GM23338 (cell line): ENCODE results near the gene MUC5AC. TPM values are rescaled to one million over a fixed set of nuclear protein-coding genes. Genes with fewer than 3 reads are reported as not detected.

Experiments used
- ATAC-seq: fragments of 200-7000 bp; cut with Tn5 transposase; 3 replicates; pipeline ENCODE4 v1.9.1; 2020
- DNase-seq: peaks from one replicate; pipeline ENCODE4 v3.0.0-alpha.2; 2015; ENCODE audit warnings: low spot score
- H2AFZ ChIP-seq: fragments of 200-600 bp; sonication (generic); 2 replicates; pipeline ENCODE4 v1.8.0; 2016; ENCODE audit warnings: antibody characterized with exemption, mild to moderate bottlenecking, moderate library complexity
- H3F3A ChIP-seq: fragments of 200-600 bp; sonication (generic); replicated peaks from 2 replicates; pipeline ENCODE4 v1.8.0; 2017; ENCODE audit warnings: antibody characterized with exemption, mixed run types, low read depth
- H3K27ac ChIP-seq: fragments of 200-600 bp; sonication (generic); 2 replicates; pipeline ENCODE4 v1.6.1; 2016; ENCODE audit warnings: low read depth
- H3K27me3 ChIP-seq: fragments of 200-600 bp; sonication (generic); 2 replicates; pipeline ENCODE4 v1.8.0; 2016; ENCODE audit warnings: mild to moderate bottlenecking, mixed run types, moderate library complexity; ENCODE audit not compliant: insufficient read depth
- H3K36me3 ChIP-seq: fragments of 200-600 bp; sonication (generic); 2 replicates; pipeline ENCODE4 v1.8.0; 2016; ENCODE audit warnings: mild to moderate bottlenecking; ENCODE audit not compliant: insufficient read depth
- H3K4me1 ChIP-seq: fragments of 200-600 bp; sonication (generic); 2 replicates; pipeline ENCODE4 v1.8.0; 2016; ENCODE audit warnings: mild to moderate bottlenecking, moderate library complexity; ENCODE audit not compliant: insufficient read depth
- H3K4me2 ChIP-seq: fragments of 200-600 bp; sonication (generic); 2 replicates; pipeline ENCODE4 v1.7.1; 2017; ENCODE audit warnings: mixed run types
- H3K4me3 ChIP-seq: fragments of 200-600 bp; sonication (generic); 2 replicates; pipeline ENCODE4 v1.6.1; 2016; ENCODE audit warnings: mixed run types
- H3K79me2 ChIP-seq: fragments of 200-600 bp; sonication (generic); replicated peaks from 2 replicates; pipeline ENCODE4 v1.8.0; 2017; ENCODE audit warnings: mild to moderate bottlenecking; ENCODE audit not compliant: insufficient read depth
- H3K9me2 ChIP-seq: fragments of 200-600 bp; sonication (generic); 2 replicates; pipeline ENCODE4 v1.8.0; 2017; ENCODE audit not compliant: insufficient read depth
- H4K20me1 ChIP-seq: fragments of 200-600 bp; sonication (generic); replicated peaks from 2 replicates; pipeline ENCODE4 v1.8.0; 2017; ENCODE audit warnings: mild to moderate bottlenecking; ENCODE audit not compliant: insufficient read depth
- H3K27ac Mint-ChIP-seq: 2 replicates; pipeline ENCODE4 v1.8.0; 2020; ENCODE audit warnings: inconsistent platforms, mild to moderate bottlenecking, moderate library complexity, mixed read lengths
- H3K27me3 Mint-ChIP-seq: 3 replicates; pipeline ENCODE4 v1.8.0; 2022; ENCODE audit warnings: low read depth, mild to moderate bottlenecking, moderate library complexity, mixed read lengths, inconsistent platforms; ENCODE audit not compliant: insufficient read depth, poor library complexity
- H3K36me3 Mint-ChIP-seq: 3 replicates; pipeline ENCODE4 v1.8.0; 2021; ENCODE audit warnings: low read depth, mild to moderate bottlenecking, inconsistent platforms, moderate library complexity, mixed read lengths
- H3K4me1 Mint-ChIP-seq: 3 replicates; pipeline ENCODE4 v1.8.0; 2020; ENCODE audit warnings: mild to moderate bottlenecking, inconsistent platforms, mixed read lengths
- H3K4me3 Mint-ChIP-seq: 3 replicates; pipeline ENCODE4 v1.8.0; 2021; ENCODE audit warnings: moderate library complexity, mild to moderate bottlenecking, inconsistent platforms, mixed read lengths
- H3K9me3 Mint-ChIP-seq: 3 replicates; pipeline ENCODE4 v1.8.0; 2020; ENCODE audit warnings: moderate library complexity, mild to moderate bottlenecking, inconsistent platforms, mixed read lengths
- CTCF ChIP-seq, 2 experiments: fragments of 200-600 bp in 1 of 2; sonication (generic) in 1 of 2; conservative IDR thresholded peaks; 2 replicates each; pipeline versions ENCODE4 v1.5.1 to v1.6.1; 2016 to 2017; ENCODE audit warnings: antibody characterized with exemption in 2 of 2, low read depth in 2 of 2, mild to moderate bottlenecking in 2 of 2, moderate library complexity in 1 of 2
- ETS1 ChIP-seq: IDR thresholded peaks from 2 replicates; pipeline ENCODE4 v1.6.1; 2016; ENCODE audit warnings: antibody characterized with exemption
- EZH2 ChIP-seq: fragments of 200-600 bp; sonication (generic); IDR thresholded peaks from one replicate; pipeline ENCODE4 v1.8.0; 2017; ENCODE audit warnings: antibody characterized with exemption, mild to moderate bottlenecking, low read depth; ENCODE audit not compliant: unreplicated experiment
- EZH2phosphoT487 ChIP-seq: fragments of 200-600 bp; sonication (generic); IDR thresholded peaks from one replicate; pipeline ENCODE4 v1.8.1; 2018; ENCODE audit warnings: antibody characterized with exemption; ENCODE audit not compliant: unreplicated experiment
- JUNB ChIP-seq: IDR thresholded peaks from one replicate; pipeline ENCODE4 v1.6.1; 2016; ENCODE audit warnings: antibody characterized with exemption; ENCODE audit not compliant: unreplicated experiment
- NANOG ChIP-seq: IDR thresholded peaks from 2 replicates; pipeline ENCODE4 v1.6.1; 2016; ENCODE audit warnings: antibody characterized with exemption, borderline replicate concordance
- POLR2AphosphoS5 ChIP-seq: IDR thresholded peaks from 2 replicates; pipeline ENCODE4 v1.6.1; 2016; ENCODE audit warnings: antibody characterized with exemption, low read depth
- STAT1 ChIP-seq: IDR thresholded peaks from one replicate; pipeline ENCODE4 v1.6.1; 2016; ENCODE audit warnings: antibody characterized with exemption; ENCODE audit not compliant: unreplicated experiment
- ZNF114 ChIP-seq: fragments of 250-450 bp; sonication (Bioruptor Pico); IDR thresholded peaks from 2 replicates; pipeline ENCODE4 v1.5.0; 2020; ENCODE audit warnings: mild to moderate bottlenecking, moderate library complexity
- ZNF331 ChIP-seq: fragments of 250-450 bp; sonication (Bioruptor Pico); IDR thresholded peaks from 2 replicates; pipeline ENCODE4 v1.5.0; 2020; ENCODE audit warnings: low read depth, mild to moderate bottlenecking, moderate library complexity
- ZNF462 ChIP-seq: fragments of 250-450 bp; sonication (Bioruptor Pico); IDR thresholded peaks from 2 replicates; pipeline ENCODE4 v1.5.0; 2020; ENCODE audit warnings: mild to moderate bottlenecking, moderate library complexity
- polyA plus RNA-seq: library from polyadenylated mRNA; unstranded; fragments of >200 nt; fragmentation: Nextera tagmentation; extraction: Ambion mirVana; gene quantifications from 2 replicates; pipeline ENCODE4 v1.2.1, GENCODE V29; 2016
- total RNA-seq: library from RNA; depleted of rRNA; stranded (reverse); fragments of >200 nt; shearing (Covaris generic); gene quantifications from 2 replicates; pipeline ENCODE4 v1.2.3, GENCODE V29; 2014

The MUC5AC gene
- total and polyA plus RNA-seq, 2 experiments from 2014 or later = not detected

- TF ChIP-seq ETS1 (no peak), NANOG (no peak), EZH2phosphoT487 (no peak), ZNF331 (no peak)
These were observed 29.2 kb upstream of the MUC5AC start (continued) for GRCh38 chr11:1128311-1129142.

- no peaks in the 10 kb centered on the region for H3K36me3 ChIP-seq
- H4K20me1 ChIP-seq = no peaks in the 10 kb centered on the region
- H3F3A ChIP-seq = no peaks in the 10 kb centered on the region
- DNase-seq (no peak), ATAC-seq (peak; percentile 23)
- H3K79me2 ChIP-seq = no peaks in the 10 kb centered on the region
- H3K9me3 Mint-ChIP-seq = peaks cover 9% of the 10 kb centered on the region; the same call in 2 of the 3 replicates
- no peaks in the 10 kb centered on the region for H3K36me3 Mint-ChIP-seq
- H3K27ac Mint-ChIP-seq = no peak overlapping the region
- no peaks in the 10 kb centered on the region for H3K4me1 Mint-ChIP-seq
- H2AFZ ChIP-seq = no peak overlapping the region
- no peak overlapping the region for H3K4me3 Mint-ChIP-seq
- no peak overlapping the region for H3K4me2 ChIP-seq
- H3K27me3 ChIP-seq = no peaks in the 10 kb centered on the region
- H3K4me3 ChIP-seq = no peak overlapping the region
- no peak overlapping the region for H3K27ac ChIP-seq
- no peaks in the 10 kb centered on the region; the same call in 1 of the 2 replicates for H3K9me2 ChIP-seq
- no peaks in the 10 kb centered on the region for H3K4me1 ChIP-seq
- H3K27me3 Mint-ChIP-seq = peaks cover 4% of the 10 kb centered on the region
- TF ChIP-seq ZNF114 (CRISPR knock-in tag) (no peak), POLR2AphosphoS5 (no peak), ZNF331 (no peak), JUNB (no peak), EZH2 (no peak), EZH2phosphoT487 (no peak), ZNF462 (CRISPR knock-in tag) (no peak), STAT1 (no peak), CTCF (conservative IDR thresholded peaks at IDR 0.05; ENCODE audit: low read depth in 2 of 2) (no peak), ETS1 (no peak)
These were observed 28.6 kb upstream of the MUC5AC start for GRCh38 chr11:1129143-1129610.
